Gastrocnemius medialis (tissue), 4 donors: ENCODE data around the gene FOXG1.

Experiments used
- CTCF ChIP-seq, 5 experiments: fragments of 450-650 bp in 3 of 5; fragments of 200-600 bp in 2 of 5; sonication (generic) in 2 of 5; IDR thresholded peaks in 4 of 5; conservative IDR thresholded peaks in 1 of 5; 1 replicate in 4 of 5; 2 replicates in 1 of 5; pipeline ENCODE4 v1.5.1; 2016 to 2019; ENCODE audit warnings: antibody characterized with exemption in 5 of 5, mild to moderate bottlenecking in 3 of 5, moderate library complexity in 3 of 5
- POLR2A ChIP-seq, 2 donors: fragments of 450-650 bp; IDR thresholded peaks; one replicate each; pipeline ENCODE4 v1.6.1; 2017; ENCODE audit warnings: antibody characterized with exemption in 2 of 2, mild to moderate bottlenecking in 2 of 2, moderate library complexity in 2 of 2

- TF ChIP-seq POLR2A (IDR thresholded peaks at IDR 0.05): no peak
- no peak for TF ChIP-seq CTCF (IDR thresholded peaks at IDR 0.05 in 4 of 5, conservative IDR thresholded peaks at IDR 0.05 in 1 of 5)
These were observed 6.6 kb downstream of the FOXG1 start for GRCh38 chr14:28773176-28773575.
